AG04449 (cell line): ENCODE results near the gene DLGAP1.

Source experiments
- CTCF ChIA-PET: fragments of 350-600 bp; formaldehyde crosslinking; extraction: SDS; loops from one replicate; lab custom pipeline; 2021; ENCODE audit warnings: antibody characterized with exemption; lab: Yijun Ruan, JAX
- POLR2A ChIA-PET: fragments of 400-600, 350-600 bp; formaldehyde crosslinking; extraction: SDS; loops from one replicate; lab custom pipeline; 2020; ENCODE audit warnings: antibody characterized with exemption, inconsistent platforms; lab: Yijun Ruan, JAX
- DNase-seq: peaks from one replicate; pipeline ENCODE4 v3.0.0-alpha.2; 2010; ENCODE audit warnings: low read depth, low spot score
- H3K4me3 ChIP-seq: 2 replicates; pipeline ENCODE4 v1.5.1; 2011; ENCODE audit warnings: low read depth, mild to moderate bottlenecking, control low read depth, low read length
- TF ChIP-seq, protein P1 (sequence below): IDR thresholded peaks from one replicate; pipeline ENCODE4 v1.5.1; 2011; ENCODE audit warnings: mild to moderate bottlenecking, moderate library complexity, low read length, control low read depth, inconsistent platforms; ENCODE audit not compliant: insufficient read depth; ENCODE audit errors: missing control alignments

The DLGAP1 gene

GRCh38 chr18:3722649-3723433, 732.3 kb downstream of the DLGAP1 start:
- CTCF ChIA-PET: interaction anchor here (0.5 to 1.0 kb wide), 2 partner anchors 147 to 278 kb away, joined by 3 read pairs; no protein-coding TSS in a partner anchor
- TF ChIP-seq, protein P1, sequence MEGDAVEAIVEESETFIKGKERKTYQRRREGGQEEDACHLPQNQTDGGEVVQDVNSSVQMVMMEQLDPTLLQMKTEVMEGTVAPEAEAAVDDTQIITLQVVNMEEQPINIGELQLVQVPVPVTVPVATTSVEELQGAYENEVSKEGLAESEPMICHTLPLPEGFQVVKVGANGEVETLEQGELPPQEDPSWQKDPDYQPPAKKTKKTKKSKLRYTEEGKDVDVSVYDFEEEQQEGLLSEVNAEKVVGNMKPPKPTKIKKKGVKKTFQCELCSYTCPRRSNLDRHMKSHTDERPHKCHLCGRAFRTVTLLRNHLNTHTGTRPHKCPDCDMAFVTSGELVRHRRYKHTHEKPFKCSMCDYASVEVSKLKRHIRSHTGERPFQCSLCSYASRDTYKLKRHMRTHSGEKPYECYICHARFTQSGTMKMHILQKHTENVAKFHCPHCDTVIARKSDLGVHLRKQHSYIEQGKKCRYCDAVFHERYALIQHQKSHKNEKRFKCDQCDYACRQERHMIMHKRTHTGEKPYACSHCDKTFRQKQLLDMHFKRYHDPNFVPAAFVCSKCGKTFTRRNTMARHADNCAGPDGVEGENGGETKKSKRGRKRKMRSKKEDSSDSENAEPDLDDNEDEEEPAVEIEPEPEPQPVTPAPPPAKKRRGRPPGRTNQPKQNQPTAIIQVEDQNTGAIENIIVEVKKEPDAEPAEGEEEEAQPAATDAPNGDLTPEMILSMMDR: no peak
- no peak for DNase-seq
- POLR2A ChIA-PET: no interaction called here
- no peak overlapping the region for H3K4me3 ChIP-seq

- DNase-seq: no peak
- TF ChIP-seq, protein P1: no peak
- ChIA-PET POLR2A (no interaction called here), CTCF (interaction anchor here (2.2 kb wide), 1 partner anchor 148 kb away, joined by 8 read pairs; no protein-coding TSS in a partner anchor)
- H3K4me3 ChIP-seq: no peak overlapping the region
Measured at GRCh38 chr18:3721771-3722648, 733.1 kb downstream of the DLGAP1 start.

- ChIA-PET POLR2A (no interaction called here), CTCF (interaction anchor here (1.0 to 2.2 kb wide), 3 partner anchors 11 to 278 kb away, joined by 3 to 8 read pairs (median 3); no protein-coding TSS in a partner anchor)
- DNase-seq: no peak
- no peak overlapping the region for H3K4me3 ChIP-seq
- TF ChIP-seq, protein P1: no peak
Measured at GRCh38 chr18:3720818-3721545, 734.1 kb downstream of the DLGAP1 start.

- ChIA-PET POLR2A (no interaction called here), CTCF (interaction anchor here (1.0 to 2.2 kb wide), 3 partner anchors 10 to 278 kb away, joined by 3 to 8 read pairs (median 3); no protein-coding TSS in a partner anchor)
- DNase-seq: no peak
- TF ChIP-seq, protein P1: no peak
- no peak overlapping the region for H3K4me3 ChIP-seq
Measured at GRCh38 chr18:3720159-3720558, 734.9 kb downstream of the DLGAP1 start.

- ChIA-PET POLR2A (no interaction called here), CTCF (interaction anchor here (0.9 kb wide), 3 partner anchors 10 to 152 kb away, joined by 3 read pairs; no protein-coding TSS in a partner anchor)
- no peak for DNase-seq
- H3K4me3 ChIP-seq: no peak overlapping the region
- TF ChIP-seq, protein P1: no peak
Measured at GRCh38 chr18:3717376-3718025, 737.6 kb downstream of the DLGAP1 start.
